GM06990 (cell line): ENCODE data around the gene RGS21.

Source experiments
- DNase-seq: peaks from one replicate; pipeline ENCODE4 v3.0.0-alpha.2; 2011; ENCODE audit not compliant: insufficient read length; ENCODE audit errors: extremely low read depth
- H3K27me3 ChIP-seq: replicated peaks from 2 replicates; pipeline ENCODE4 v1.6.0; 2011; ENCODE audit warnings: low read length; ENCODE audit not compliant: control insufficient read depth, insufficient read depth
- H3K36me3 ChIP-seq: 2 replicates; pipeline ENCODE4 v1.5.1; 2011; ENCODE audit warnings: low read length; ENCODE audit not compliant: control insufficient read depth, insufficient read depth
- H3K4me3 ChIP-seq: replicated peaks from 2 replicates; pipeline ENCODE4 v1.5.1; 2011; ENCODE audit warnings: low read depth, mild to moderate bottlenecking, control low read depth, low read length
- CTCF ChIP-seq: IDR thresholded peaks from 2 replicates; pipeline ENCODE4 v1.5.1; 2011; ENCODE audit warnings: low read length, control low read depth, mild to moderate bottlenecking, inconsistent platforms; ENCODE audit not compliant: insufficient read depth, poor library complexity, severe bottlenecking

RGS21 gene

GRCh38 chr1:192399161-192399560, 82.4 kb downstream of the RGS21 start:
- Histone ChIP-seq H3K36me3 (no peaks in the 10 kb centered on the region), H3K4me3 (no peak overlapping the region), H3K27me3 (no peaks in the 10 kb centered on the region)
- DNase-seq, result no peak
- TF ChIP-seq CTCF, result no peak

DNA sequence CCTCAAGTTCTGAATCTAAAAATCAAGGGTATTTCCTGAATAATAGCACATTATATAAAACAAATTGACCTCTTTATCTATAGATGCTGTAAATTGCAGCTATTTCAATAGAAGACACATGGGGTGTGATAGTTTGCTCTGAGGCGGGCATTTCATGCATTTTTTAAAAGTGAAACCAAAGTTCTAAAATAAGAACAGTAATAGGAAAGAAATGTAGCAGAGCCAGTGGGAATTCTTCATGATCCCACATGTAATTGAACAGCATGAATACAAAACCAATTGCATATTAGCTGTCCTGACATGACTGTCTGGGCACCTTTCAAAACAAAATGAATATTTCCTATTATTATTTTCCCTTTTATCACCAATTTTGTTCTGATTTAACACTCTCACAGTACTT, 85.0 kb downstream of the RGS21 start:
- no peak for TF ChIP-seq CTCF
- DNase-seq, result no peak
- Histone ChIP-seq H3K36me3 (no peaks in the 10 kb centered on the region), H3K27me3 (no peaks in the 10 kb centered on the region), H3K4me3 (no peak overlapping the region)

DNA sequence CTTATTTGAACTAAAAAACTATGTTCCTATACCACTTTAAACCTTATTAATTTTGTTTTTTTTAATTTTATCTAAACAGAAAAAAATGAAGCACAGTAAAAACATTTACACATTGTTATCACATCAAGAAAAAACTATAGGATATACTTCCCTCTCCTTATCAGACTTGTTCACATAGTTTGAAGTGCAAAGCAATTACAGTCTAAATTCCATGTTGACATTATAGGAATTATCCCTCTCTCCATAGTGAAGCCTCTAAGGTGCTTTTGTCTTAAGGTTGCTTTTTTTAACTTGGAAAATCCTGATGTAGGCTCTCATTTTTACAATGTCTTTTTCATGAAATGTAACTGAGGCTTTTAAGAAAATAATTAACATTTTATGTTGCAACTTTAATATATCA, 85.8 kb downstream of the RGS21 start:
- Histone ChIP-seq H3K4me3 (no peak overlapping the region), H3K36me3 (no peaks in the 10 kb centered on the region), H3K27me3 (no peaks in the 10 kb centered on the region)
- no peak for DNase-seq
- TF ChIP-seq CTCF, result no peak

DNA sequence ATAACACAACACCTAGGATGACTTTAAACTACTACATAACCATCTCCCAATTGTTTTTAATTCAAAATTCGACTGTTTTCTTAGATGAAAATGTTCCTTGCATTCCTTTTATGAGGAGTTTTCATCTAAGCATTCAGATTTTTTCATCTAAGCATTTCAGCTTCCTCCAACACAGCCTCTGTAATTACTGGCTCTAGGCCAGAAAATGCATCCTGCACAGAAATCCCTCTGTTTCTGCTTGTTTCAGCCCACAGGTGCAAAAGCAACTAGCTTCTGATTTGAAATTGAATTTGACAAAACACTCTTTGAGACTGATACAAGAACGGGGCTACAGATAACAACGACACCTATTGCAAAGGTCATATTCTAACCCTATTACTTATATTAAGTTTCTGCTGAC, 90.4 kb downstream of the RGS21 start:
- no peak for TF ChIP-seq CTCF
- Histone ChIP-seq H3K4me3 (no peak overlapping the region), H3K36me3 (no peaks in the 10 kb centered on the region), H3K27me3 (no peaks in the 10 kb centered on the region)
- no peak for DNase-seq
